NOMO-1 treated with dmso at 0.1 percent for 144 hours (cell line): Measurements from ENCODE around the gene MMP24OS.
"Not testable (repeated sequence)": the region's sequence is repeated elsewhere in the genome, so short reads cannot be mapped to it uniquely, and the experiment has no call there.

Source experiments
- DNase-seq: peaks from one replicate; lab custom pipeline; 2025; ENCODE audit not compliant: unreplicated experiment; lab: John Stamatoyannopoulos, UW

MMP24OS gene

DNA sequence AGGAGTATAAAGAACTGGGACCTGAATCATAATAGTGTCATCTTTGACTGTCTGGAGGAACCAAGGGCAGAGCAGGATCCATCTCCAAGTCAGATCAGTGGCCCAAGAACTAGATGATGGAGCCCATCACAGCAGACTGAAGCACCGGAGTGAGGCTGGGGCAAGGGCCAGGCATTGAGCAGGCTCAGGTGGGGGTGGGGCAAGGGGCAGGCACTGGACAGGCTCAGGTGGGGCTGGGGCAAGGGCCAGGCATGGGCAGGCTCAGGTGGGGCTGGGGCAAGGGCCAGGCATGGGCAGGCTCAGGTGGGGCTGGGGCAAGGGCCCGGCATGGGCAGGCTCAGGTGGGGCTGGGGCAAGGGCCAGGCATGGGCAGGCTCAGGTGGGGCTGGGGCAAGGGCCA is 25.3 kb downstream of the MMP24OS start:
- DNase-seq = not testable (repeated sequence)

DNA sequence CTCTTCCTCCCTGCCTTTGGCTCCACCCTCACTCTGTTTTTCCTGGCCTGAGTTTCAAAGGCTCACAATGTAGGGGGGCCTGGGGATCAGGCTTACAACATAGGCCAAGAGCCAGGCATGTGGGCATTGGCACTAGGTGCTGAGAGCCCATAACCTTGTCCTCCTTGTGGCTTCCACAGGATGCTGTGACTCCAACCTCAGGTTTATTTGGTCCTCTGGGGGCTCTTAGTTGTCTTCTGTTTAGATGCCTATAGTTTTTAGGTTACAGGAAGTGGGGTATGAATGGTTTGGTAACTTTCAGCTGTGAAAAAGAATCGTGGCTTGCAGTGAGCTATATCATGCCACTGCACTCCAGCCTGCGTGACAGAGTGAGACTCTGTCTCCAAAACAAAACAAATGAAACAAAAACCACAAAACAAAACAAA is 25.9 kb downstream of the MMP24OS start:
- DNase-seq = no peak

DNA sequence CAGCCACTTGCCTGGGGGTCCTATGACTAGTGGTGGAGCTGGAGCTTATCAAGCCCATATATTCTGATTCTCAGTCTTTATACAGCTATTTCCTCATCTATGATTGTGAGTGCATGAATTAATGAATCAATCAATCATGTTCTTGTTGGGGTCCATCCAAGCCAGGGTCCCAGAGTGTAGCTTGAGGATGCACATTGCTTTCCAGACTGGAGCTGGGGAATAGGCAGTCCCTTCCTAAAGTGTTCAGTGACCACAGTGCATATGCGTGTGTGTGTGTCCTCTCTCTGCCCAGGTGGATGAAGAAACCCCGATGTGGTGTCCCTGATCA is 26.3 kb downstream of the MMP24OS start:
- no peak for DNase-seq

DNA sequence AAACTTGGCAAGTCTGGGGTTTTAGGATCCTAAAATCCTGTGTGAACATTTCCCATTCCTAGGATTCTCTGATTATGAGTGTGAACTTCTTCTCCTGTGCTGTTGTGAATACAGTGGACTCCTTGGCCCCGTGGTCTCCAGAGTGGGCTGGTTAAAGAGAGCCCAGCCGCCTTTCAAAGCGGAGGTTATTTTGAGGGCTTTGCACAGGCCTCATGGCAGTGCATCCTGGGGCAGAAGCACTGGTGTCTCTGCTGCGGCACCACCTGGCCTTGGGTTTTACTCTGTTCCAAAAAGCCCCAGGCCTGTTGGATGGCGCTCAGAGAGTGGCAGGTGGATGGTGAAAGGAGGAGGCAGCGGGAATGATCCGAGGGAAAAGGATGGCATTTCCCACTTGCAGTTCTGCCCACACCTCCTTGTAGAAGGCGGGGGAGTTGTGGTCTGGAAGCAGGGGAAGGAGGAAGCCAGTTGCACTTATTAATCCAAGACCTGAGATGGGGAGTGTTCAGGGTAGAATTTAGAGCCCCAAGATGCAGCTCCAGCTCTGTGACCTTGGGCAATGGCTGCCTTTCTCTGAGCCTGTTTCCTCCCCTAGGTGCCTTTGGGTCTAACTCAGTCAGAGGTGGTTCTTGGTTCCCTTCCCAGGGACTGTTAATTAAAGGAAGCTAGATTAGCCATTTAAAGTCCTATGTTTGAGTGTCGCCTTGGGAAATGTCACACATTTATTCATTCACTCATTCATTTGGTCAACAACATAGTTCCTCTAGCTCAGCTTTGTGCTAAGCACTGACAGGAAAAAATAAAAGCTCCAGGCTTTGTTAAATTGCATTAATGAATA is 29.1 kb downstream of the MMP24OS start:
- no peak for DNase-seq

DNA sequence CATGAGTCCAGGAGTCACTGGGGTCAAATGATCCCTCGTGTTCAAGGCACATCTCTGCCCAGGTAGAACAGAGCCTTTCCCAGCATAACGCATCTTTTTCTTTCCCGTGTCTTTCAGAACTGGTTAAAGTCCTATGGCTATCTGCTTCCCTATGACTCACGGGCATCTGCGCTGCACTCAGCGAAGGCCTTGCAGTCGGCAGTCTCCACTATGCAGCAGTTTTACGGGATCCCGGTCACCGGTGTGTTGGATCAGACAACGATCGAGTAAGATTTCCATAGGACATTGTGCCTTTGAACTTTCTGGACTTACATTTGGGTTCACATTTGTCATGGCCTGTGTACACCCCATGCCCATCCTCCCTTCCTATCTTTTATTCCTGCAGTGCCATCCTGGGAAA is 31.2 kb downstream of the MMP24OS start:
- no peak for DNase-seq

DNA sequence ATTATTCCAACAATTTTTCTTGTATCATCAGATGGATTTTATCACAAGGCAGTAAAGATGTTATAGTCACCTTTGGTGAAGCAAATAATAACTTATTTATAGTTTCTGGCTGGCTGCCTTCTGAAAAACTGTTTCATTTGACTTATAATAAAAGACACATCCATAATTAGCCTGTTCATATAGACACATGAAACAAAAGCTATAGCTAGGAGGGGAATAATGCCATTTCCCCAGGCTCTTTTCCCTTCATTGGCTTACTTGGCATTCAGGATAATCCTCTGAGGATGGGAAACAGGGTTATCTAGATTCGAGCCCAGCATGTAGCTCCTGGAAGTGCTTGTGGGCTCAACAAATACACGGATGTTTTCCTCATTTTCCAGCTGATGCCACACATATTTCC is 33.9 kb downstream of the MMP24OS start:
- DNase-seq = no peak

DNA sequence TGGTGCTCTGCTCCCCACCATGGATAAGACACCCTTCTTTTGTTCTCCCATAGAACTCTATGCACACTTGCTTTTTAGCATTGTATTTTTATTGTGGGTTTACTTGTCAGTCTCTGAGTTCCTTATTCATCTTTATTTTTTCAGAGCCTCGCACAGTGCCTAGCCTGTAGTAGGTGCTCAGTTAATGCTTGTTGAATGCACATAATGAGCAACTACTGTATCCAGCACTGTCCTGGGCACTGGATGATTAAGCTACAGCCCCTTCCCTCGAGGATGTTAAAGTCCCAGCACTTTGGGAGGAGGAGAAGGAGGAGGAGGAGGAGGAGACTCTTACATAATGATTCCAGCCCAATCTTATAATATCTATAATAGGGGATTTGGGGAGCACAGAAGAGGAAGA is 34.6 kb downstream of the MMP24OS start:
- no peak for DNase-seq

DNA sequence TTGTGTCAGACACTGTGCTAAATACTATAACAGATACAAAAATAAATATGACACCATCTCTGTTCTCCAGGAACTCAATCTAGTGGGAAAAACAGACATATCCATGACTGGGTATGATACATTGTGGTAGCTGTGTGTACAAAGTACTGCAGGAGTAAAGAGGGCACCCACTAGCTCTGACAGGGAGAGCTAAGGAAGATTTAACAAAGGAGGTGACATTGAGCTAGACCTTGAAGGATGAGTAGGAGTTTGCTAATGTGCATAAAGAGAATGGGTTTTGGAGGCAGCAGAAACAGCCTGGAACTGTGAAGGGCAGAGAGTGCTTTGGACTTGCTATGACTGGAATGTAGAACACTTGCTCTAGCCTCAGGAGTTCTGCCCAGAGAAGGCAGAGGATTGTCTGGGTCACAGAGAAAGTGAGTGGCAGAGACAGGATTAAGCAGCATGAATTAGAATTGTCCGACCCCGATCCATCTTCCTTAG is 37.1 kb downstream of the MMP24OS start:
- DNase-seq = no peak

DNA sequence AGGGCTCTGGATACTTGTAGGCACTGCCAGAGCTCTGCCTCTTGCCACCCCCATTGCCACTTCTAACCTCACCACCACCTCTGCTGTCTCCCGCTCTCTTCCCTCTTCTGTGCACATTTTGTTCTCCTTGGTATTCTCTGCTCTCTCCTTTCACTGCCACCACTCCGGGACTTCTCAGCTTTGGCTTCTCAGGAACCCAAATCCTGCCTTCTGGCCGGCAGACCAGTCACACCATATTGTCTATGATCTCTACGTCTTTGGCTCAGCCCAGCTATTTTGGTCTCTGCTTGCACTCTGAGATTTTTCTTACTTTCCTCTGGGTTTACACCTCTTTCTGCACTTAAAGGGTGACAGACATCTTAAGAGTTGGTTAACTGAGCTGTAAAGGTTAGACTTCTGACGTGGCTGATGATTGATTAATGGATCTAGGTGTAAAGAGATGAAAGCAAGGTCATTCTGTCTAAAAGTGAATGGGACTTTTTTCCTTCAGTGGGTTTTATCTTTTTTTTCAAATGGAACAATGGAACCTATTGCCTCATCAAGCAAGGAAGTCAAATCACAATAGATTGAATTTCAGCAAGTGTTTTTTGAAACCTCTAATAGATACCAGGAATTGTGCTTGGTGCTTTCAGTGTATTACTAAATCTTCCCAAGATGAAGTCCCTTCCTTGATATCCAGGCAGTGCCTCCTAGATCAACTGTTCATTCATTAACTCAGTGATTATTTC is 37.7 kb downstream of the MMP24OS start:
- no peak for DNase-seq

DNA sequence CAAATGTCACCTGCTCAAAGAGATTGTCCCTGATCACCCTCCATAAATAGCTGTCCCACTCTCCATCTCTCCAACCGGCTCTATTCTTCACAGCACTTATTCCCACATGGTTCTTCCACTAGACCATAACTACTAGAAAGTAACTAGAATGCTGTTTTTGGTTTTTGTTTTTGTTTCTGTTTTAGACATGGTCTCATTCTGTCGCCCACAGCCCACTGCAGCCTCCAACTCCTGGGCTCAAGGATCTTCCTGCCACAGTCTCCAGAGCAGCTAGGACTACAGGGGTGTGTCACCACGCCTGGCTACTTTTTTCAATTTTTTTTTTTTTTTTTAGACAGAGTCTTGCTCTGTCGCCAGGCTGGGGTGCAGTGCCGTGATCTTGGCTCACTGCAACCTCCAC is 39.2 kb downstream of the MMP24OS start:
- no peak for DNase-seq

DNA sequence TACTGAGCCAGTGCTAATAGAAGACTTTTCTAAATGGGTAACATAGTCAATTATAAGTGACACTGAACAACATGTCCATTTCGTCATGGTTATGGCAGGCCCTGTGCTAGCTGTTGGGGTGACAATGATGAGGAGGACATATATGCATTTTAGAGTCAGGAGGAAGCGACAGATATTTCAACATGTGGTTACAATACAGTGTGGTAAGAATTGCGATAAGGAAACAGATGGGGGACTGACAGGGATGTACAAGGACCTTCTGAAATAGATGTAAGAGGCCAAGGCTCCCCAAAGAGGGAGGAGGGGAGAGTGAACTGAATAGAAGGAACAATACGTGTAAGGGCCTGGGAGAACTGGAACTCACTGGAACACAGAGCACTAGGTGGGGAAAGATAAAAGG is 39.8 kb downstream of the MMP24OS start:
- DNase-seq = peak; percentile 71

DNA sequence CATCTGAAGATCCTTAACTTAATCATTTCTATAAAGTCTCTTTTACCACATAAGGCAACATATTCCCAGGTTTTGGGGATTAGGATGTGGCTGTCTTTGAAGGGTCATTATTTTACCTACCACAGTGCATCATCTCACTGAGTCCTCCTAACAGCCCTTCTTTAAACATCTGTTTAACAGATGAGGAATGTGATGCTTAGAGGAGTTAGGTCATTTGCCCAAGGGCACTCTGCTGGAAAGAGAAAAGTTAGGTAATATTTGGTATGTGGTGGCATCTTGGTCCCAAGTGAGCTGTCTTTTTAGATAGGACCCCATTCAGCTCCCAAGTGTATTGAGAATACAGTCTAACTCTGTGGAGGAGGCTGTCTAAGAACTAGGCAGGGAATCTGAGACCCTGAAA is 40.4 kb downstream of the MMP24OS start:
- no peak for DNase-seq

DNA sequence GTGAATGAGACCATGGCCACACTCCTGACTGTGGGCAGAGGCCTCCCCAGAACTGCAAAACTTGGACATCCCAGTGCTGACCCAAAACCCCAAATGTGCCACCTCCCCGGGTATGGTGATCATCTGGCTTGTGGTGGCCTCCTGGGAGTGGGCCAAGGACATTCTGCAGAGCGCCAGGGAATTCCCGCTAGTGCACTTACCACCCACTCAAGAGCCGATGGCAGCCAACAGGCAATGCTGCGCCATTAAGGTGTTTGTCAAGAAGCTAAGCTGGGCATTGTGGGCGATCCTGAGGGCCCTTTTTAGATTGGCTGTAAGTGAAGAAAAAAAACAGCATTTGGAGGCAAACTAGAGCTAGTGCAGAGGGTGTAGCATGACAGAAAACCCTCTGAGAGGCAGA is 42.0 kb downstream of the MMP24OS start:
- no peak for DNase-seq

DNA sequence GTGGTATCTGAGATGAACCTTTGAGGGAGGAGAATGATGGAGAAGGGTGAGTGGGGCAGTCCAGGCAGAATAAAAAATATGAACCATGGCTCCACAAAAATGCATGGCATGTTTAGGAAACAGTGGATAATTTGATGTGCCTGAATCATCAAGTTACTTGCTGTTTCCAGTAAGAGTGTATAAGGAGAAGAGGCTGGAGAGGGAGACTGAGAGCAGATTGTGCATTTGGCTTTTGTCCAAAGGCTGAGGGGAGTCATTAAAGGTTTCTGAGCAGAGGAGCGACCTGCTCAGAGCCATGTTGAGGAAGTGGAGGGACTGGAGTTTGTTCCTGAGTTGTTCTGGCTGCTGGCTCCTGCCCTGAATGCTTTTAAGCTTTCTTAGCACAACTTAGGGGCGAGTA is 45.3 kb downstream of the MMP24OS start:
- no peak for DNase-seq

DNA sequence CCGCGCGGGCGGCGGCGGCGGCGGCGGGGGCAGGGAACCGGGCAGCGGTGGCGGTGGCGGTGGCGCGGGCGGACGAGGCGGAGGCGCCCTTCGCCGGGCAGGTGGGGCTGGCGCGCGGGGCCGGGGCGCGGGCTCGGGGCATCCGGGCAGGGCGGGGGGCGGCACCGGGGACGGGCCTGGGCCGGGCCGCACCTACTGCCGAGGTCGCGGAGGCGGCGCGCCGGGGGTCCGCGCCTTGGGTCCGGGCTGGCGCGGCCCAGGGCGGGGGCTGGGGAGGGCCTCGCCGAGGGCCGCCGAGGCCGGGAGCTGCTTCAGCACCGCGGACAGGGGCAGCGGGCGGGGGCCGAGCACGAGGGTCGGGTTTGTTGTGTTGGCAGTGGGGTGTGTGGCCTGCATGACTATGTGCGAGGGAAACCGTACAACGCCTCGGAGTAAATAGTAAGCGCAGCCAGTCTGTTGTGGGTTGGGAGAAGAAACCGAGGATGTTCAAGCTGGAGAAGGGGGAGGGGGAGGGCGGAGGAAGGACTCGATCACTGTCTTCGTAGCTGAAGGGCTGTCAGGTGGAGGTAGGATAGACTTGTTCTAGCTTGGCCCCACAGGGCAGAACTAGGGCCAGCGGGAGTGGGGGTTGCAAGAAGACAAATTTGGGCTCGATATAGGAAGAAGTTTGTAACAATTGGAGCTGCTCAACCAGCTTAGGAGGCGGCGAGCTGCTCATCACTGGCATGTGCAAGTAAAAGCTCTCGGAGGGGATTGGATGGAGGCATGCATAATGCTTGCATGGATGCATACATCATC is 50.8 kb downstream of the MMP24OS start:
- DNase-seq = no peak
